ENCODE data around the gene UBE2U. TPM values are rescaled to one million over a fixed set of nuclear protein-coding genes. Genes with fewer than 3 reads are reported as not detected.

The UBE2U gene
- total and polyA plus RNA-seq, 2 of the 8 experiments (the other 6 are each of a cell fraction or from before 2014, with no cell fraction given) = not detected

- FAIRE-seq = no peak
Observed at GRCh38 chr1:64315402-64315801, 112.0 kb downstream of the UBE2U start.

More at GRCh38 chr1:64315402-64315801, 112.0 kb downstream of the UBE2U start:
- no peak overlapping the region for H4K5ac ChIP-seq (ENCODE audit: insufficient read length, low read depth, low read length)
- H3K9ac ChIP-seq (replicated peaks in 1 of 4; ENCODE audit: extremely low read depth in 1 of 4, low read depth in 3 of 4, low read length in 3 of 4) = no peak overlapping the region
- H3K79me1 ChIP-seq (ENCODE audit: low read depth, low read length) = no peaks in the 10 kb centered on the region
- no peak overlapping the region for H3K4me2 ChIP-seq (ENCODE audit: insufficient read depth in 1 of 2, low read depth in 2 of 2, low read length in 2 of 2)
- H3K4ac ChIP-seq (replicated peaks; ENCODE audit: insufficient read length, low read depth, low read length) = no peak overlapping the region
- H2BK15ac ChIP-seq (ENCODE audit: low read length) = no peak overlapping the region
- H3K4me3 ChIP-seq (ENCODE audit: extremely low read depth in 1 of 4, insufficient read depth in 2 of 4, low read depth in 3 of 4, low read length in 4 of 4) = no peak overlapping the region
- no peak overlapping the region for H2BK20ac ChIP-seq (ENCODE audit: low read length)
- no peak overlapping the region for H2BK12ac ChIP-seq (ENCODE audit: low read depth, low read length)
- H3K56ac ChIP-seq (replicated peaks; ENCODE audit: insufficient read length, low read depth, low read length) = no peak overlapping the region
- POLR2A ChIA-PET (ENCODE audit: partially characterized antibody) = no interaction called here
- no peak overlapping the region for H3K14ac ChIP-seq (ENCODE audit: insufficient read length)
- H3K27ac ChIP-seq (ENCODE audit: low read depth, low read length) = no peak overlapping the region
- no peak overlapping the region for H4K8ac ChIP-seq (ENCODE audit: extremely low read depth, insufficient read depth, low read length)
- H3K79me2 ChIP-seq (ENCODE audit: control insufficient read depth in 1 of 2, insufficient read depth in 2 of 2, low read length in 2 of 2) = no peaks in the 10 kb centered on the region
- H3K18ac ChIP-seq (ENCODE audit: extremely low read depth, low read length) = no peak overlapping the region
- no peak overlapping the region for H2BK120ac ChIP-seq (replicated peaks; ENCODE audit: low read depth, low read length)
- H3K9me3 ChIP-seq (ENCODE audit: insufficient read depth in 2 of 2, low read depth in 1 of 2, low read length in 1 of 2) = no peaks in the 10 kb centered on the region
- no peak overlapping the region for H2AFZ ChIP-seq (ENCODE audit: low read length)
- no peaks in the 10 kb centered on the region for H3K36me3 ChIP-seq (ENCODE audit: control insufficient read depth in 2 of 4, insufficient read depth in 4 of 4, low read length in 3 of 4)
- no peak for DNase-seq (ENCODE audit: low read depth in 1 of 2, low spot score in 2 of 2)
- no peaks in the 10 kb centered on the region for H3K4me1 ChIP-seq (replicated peaks in 1 of 4; ENCODE audit: control insufficient read depth in 3 of 4, insufficient read depth in 4 of 4, low read length in 3 of 4)
- WGBS, 2 experiments (ENCODE audit: extremely low coverage in 1 of 2, insufficient coverage in 1 of 2, insufficient read length in 1 of 2, insufficient replicate concordance in 2 of 2, low coverage in 1 of 2, low lambda C conversion rate in 2 of 2, missing lambda C conversion rate in 1 of 2) = 91% methylated on average over 5 of the region's 5 CpGs; no CpG with 5 or more reads in 1 of the 2 experiments
- H3K23ac ChIP-seq (ENCODE audit: insufficient read length) = no peak overlapping the region
- H2AK5ac ChIP-seq (ENCODE audit: low read depth, low read length) = no peak overlapping the region
- H2BK5ac ChIP-seq (ENCODE audit: low read depth, low read length) = no peak overlapping the region
- CTCF ChIA-PET (ENCODE audit: partially characterized antibody) = no interaction called here
- H3K23me2 ChIP-seq (ENCODE audit: low read depth, low read length) = no peaks in the 10 kb centered on the region
- H3K27me3 ChIP-seq (replicated peaks in 1 of 4; ENCODE audit: control insufficient read depth in 3 of 4, extremely low read depth in 1 of 4, insufficient read depth in 3 of 4, low read length in 3 of 4) = no peaks in the 10 kb centered on the region
- H4K91ac ChIP-seq (replicated peaks; ENCODE audit: insufficient read length, low read length) = no peak overlapping the region
- H4K20me1 ChIP-seq (replicated peaks in 1 of 2; ENCODE audit: control insufficient read depth in 1 of 2, insufficient read depth in 2 of 2, low read length in 2 of 2) = no peaks in the 10 kb centered on the region
- TF ChIP-seq RBBP5 (IDR thresholded peaks at IDR 0.05; ENCODE audit: borderline replicate concordance, low read depth, low read length) (no peak), GTF2F1 (IDR thresholded peaks at IDR 0.05; ENCODE audit: borderline replicate concordance, low read depth, low read length) (no peak), CBX8 (IDR thresholded peaks at IDR 0.05; ENCODE audit: borderline replicate concordance, low read depth, low read length) (no peak), EZH2 (IDR thresholded peaks at IDR 0.05; ENCODE audit: low read depth, low read length, severe bottlenecking) (no peak), KDM1A (IDR thresholded peaks at IDR 0.05; ENCODE audit: borderline replicate concordance, low read length) (no peak), PHF8 (conservative IDR thresholded peaks at IDR 0.05; ENCODE audit: low read depth, low read length) (no peak), CHD1 (IDR thresholded peaks at IDR 0.05; ENCODE audit: low read depth, low read length) (no peak), SIRT6 (IDR thresholded peaks at IDR 0.05; ENCODE audit: low read length) (no peak)
